Adrenal gland (tissue), 12 donors: ENCODE results near the gene CEBPB. TPM values are rescaled to one million over a fixed set of nuclear protein-coding genes. Genes with fewer than 3 reads are reported as not detected.

Source experiments
- DNase-seq, 7 donors: peaks; one replicate each; pipeline ENCODE4 v3.0.0-alpha.2; 2019 to 2020
- H3K27ac ChIP-seq, 5 donors: fragments of 200-600 bp; sonication (generic) in 4 of 5; 1 replicate in 3 of 5; 2 replicates in 2 of 5; pipeline versions ENCODE4 v1.5.1 to v1.8.0; 2016 to 2020; ENCODE audit warnings: mild to moderate bottlenecking in 1 of 5
- H3K27me3 ChIP-seq: fragments of 200-600 bp; 2 replicates; pipeline ENCODE4 v1.8.0; 2021
- H3K36me3 ChIP-seq, 2 donors: fragments of 200-600 bp; replicated peaks in 1 of 2; 1 replicate in 1 of 2; 2 replicates in 1 of 2; pipeline versions ENCODE4 v1.5.1 to v1.8.0; 2018 to 2022
- H3K4me1 ChIP-seq, 2 donors: fragments of 200-600 bp; replicated peaks in 1 of 2; 1 replicate in 1 of 2; 2 replicates in 1 of 2; pipeline versions ENCODE4 v1.5.1 to v1.8.0; 2018 to 2021
- H3K4me3 ChIP-seq, 4 donors: fragments of 200-600 bp; sonication (generic) in 3 of 4; one replicate each; pipeline ENCODE4 v1.5.1; 2016 to 2018
- H3K9me3 ChIP-seq, 3 donors: fragments of 200-600 bp; sonication (generic) in 1 of 3; replicated peaks in 1 of 3; 1 replicate in 2 of 3; 2 replicates in 1 of 3; pipeline versions ENCODE4 v1.5.1 to v1.8.0; 2016 to 2021
- POLR2A ChIP-seq, 2 donors: fragments of 450-650 bp; IDR thresholded peaks; one replicate each; pipeline ENCODE4 v1.6.1; 2017; ENCODE audit warnings: antibody characterized with exemption in 2 of 2, mild to moderate bottlenecking in 2 of 2, moderate library complexity in 1 of 2
- WGBS, 4 donors: extraction: QIAGEN DNeasy Blood & Tissue Kit in 2 of 4; methylation state at CpG; one replicate each; pipeline versions ENCODE4 v1.1.5 to v1.1.7; 2013 to 2017; 5-methylcytosine and 5-hydroxymethylcytosine counted together
- intact Hi-C, 2 donors: fragments of 100-400 bp; cut with DNase I; formaldehyde crosslinking; loops; one replicate each; pipeline versions ENCODE4 v1.14.1 to v1.15.0; 2022 to 2023
- polyA plus RNA-seq, 3 donors: library from polyadenylated mRNA; stranded (reverse); fragments of 200-250 nt in 2 of 3; fragments of 350-450 nt in 1 of 3; fragmentation: Illumina TruSeq in 1 of 3; extraction: RNeasy Lipid Tissue Mini Kit (QIAGEN cat#74804) in 1 of 3; gene quantifications; one replicate each; pipeline ENCODE4 v1.2.3, GENCODE V29; 2013 to 2014
- total RNA-seq, 9 donors: library from RNA; depleted of rRNA in 4 of 9; stranded (reverse); fragments of >200 nt in 4 of 9; fragments of 120-200 nt in 1 of 9; fragmentation: NEBNext Ultra II Directional in 1 of 9; extraction: Animal tissue kit (Norgen Biotek cat#: 25700) in 1 of 9; gene quantifications; one replicate each; pipeline versions ENCODE4 v1.1.0 to v1.2.4, GENCODE V29; 2013 to 2023
- TF ChIP-seq, protein P1 (sequence below), 6 experiments: fragments of 450-650 bp in 4 of 6; fragments of 200-600 bp in 2 of 6; sonication (generic) in 1 of 6; IDR thresholded peaks; 1 replicate in 5 of 6; 2 replicates in 1 of 6; pipeline versions ENCODE4 v1.5.1 to v1.8.0; 2016 to 2021; ENCODE audit warnings: antibody characterized with exemption in 6 of 6, mild to moderate bottlenecking in 2 of 6, moderate library complexity in 1 of 6
- donor health status: healthy with polysubstance abuse.
- donor health status: Bipolar disorder and iron deficiency.
- donor health status: DM: yes; HTN: yes; CAD: no.
- donor health status: DM: no; HTN: no; CAD: no.
- donor health status: DM: no; HTN: no; CAD: no.
- donor health status: DM: yes; HTN: yes; CAD: no.

The CEBPB gene
- total and polyA plus RNA-seq, 12 donors: 14.9 to 272 (median 207) TPM

DNA sequence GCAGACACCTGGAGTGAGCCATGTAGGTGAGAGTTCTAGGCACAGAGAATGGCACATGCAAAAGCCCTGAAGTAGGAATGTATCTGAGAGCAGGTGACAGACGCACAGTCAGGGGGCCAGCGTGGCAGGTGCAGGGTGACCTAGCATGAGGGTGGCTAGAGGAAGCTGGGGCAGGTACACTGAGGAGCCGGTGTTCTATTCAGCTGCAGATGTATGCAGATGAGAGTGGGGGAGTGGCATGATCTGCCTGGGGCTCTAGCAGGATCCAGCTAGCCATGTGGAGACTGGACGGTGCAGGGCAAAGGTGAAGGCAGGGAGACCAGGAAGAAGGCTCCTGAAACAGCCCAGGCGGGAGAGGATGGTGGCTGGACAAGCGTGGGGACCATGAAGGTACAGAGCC is 47.8 kb upstream of the CEBPB start:
- H3K27me3 ChIP-seq: no peaks in the 10 kb centered on the region
- TF ChIP-seq, protein P1, sequence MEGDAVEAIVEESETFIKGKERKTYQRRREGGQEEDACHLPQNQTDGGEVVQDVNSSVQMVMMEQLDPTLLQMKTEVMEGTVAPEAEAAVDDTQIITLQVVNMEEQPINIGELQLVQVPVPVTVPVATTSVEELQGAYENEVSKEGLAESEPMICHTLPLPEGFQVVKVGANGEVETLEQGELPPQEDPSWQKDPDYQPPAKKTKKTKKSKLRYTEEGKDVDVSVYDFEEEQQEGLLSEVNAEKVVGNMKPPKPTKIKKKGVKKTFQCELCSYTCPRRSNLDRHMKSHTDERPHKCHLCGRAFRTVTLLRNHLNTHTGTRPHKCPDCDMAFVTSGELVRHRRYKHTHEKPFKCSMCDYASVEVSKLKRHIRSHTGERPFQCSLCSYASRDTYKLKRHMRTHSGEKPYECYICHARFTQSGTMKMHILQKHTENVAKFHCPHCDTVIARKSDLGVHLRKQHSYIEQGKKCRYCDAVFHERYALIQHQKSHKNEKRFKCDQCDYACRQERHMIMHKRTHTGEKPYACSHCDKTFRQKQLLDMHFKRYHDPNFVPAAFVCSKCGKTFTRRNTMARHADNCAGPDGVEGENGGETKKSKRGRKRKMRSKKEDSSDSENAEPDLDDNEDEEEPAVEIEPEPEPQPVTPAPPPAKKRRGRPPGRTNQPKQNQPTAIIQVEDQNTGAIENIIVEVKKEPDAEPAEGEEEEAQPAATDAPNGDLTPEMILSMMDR (IDR thresholded peaks at IDR 0.05): no peak
- no peak for TF ChIP-seq POLR2A (IDR thresholded peaks at IDR 0.05)
- no peak for DNase-seq
- intact Hi-C loops: no loop called here
- no peak overlapping the region for H3K4me3 ChIP-seq
- no peaks in the 10 kb centered on the region for H3K9me3 ChIP-seq
- peaks cover 20 to 57% of the 10 kb centered on the region in 2 donors for H3K4me1 ChIP-seq
- H3K27ac ChIP-seq: peak overlapping the region in 1 of 5 donors; percentile 3
- peaks cover 0 to 24% of the 10 kb centered on the region in 2 donors for H3K36me3 ChIP-seq
- 88 to 92% (median 91%) methylated on average over 6 of the region's 6 CpGs for WGBS, 4 donors

DNA sequence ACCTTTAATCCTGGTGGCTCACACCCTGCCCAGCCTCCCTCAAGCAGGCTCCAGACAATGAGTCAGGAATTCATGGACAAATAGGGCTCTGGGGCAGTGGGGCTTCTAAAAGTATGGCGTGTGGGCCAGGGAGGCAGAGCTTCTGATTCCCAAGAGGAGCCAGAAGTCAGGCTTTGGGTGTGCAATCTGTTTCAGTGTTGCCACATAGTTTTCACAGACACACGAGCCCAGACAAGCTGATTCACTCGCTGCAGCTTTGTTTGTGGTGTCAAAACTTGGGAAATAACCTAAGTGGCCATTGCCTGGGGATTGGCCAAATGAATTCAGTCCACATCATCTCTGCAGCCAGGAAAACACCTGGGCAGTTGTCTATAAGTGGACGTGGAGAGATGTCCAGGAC is 46.3 kb upstream of the CEBPB start:
- peak overlapping the region in 4 of 5 donors; percentile 45 to 76 (median 69) for H3K27ac ChIP-seq
- peaks cover 8 to 41% of the 10 kb centered on the region in 2 donors for H3K4me1 ChIP-seq
- 30 to 47% (median 41%) methylated on average over 4 of the region's 4 CpGs for WGBS, 4 donors
- peaks cover 0 to 24% of the 10 kb centered on the region in 2 donors for H3K36me3 ChIP-seq
- no peaks in the 10 kb centered on the region for H3K27me3 ChIP-seq
- TF ChIP-seq, protein P1 (IDR thresholded peaks at IDR 0.05): no peak
- no peak for TF ChIP-seq POLR2A (IDR thresholded peaks at IDR 0.05)
- no peak overlapping the region for H3K4me3 ChIP-seq
- intact Hi-C loops: no loop called here
- peak in 6 of 7 donors; percentile 75 to 89 (median 84) for DNase-seq
- H3K9me3 ChIP-seq: no peaks in the 10 kb centered on the region

- Histone ChIP-seq H3K36me3 (peaks cover 0 to 24% of the 10 kb centered on the region in 2 donors), H3K4me1 (peaks cover 4 to 44% of the 10 kb centered on the region in 2 donors), H3K27me3 (no peaks in the 10 kb centered on the region), H3K9me3 (no peaks in the 10 kb centered on the region), H3K27ac (peak overlapping the region in 2 of 5 donors; percentile 3 to 69), H3K4me3 (no peak overlapping the region)
- 89 to 95% (median 93%) methylated on average over 6 of the region's 6 CpGs for WGBS, 4 donors
- intact Hi-C loops: no loop called here
- TF ChIP-seq, protein P1 (IDR thresholded peaks at IDR 0.05): no peak
- no peak for TF ChIP-seq POLR2A (IDR thresholded peaks at IDR 0.05)
- DNase-seq: no peak
Observed at GRCh38 chr20:50145566-50145965, 45.1 kb upstream of the CEBPB start.

DNA sequence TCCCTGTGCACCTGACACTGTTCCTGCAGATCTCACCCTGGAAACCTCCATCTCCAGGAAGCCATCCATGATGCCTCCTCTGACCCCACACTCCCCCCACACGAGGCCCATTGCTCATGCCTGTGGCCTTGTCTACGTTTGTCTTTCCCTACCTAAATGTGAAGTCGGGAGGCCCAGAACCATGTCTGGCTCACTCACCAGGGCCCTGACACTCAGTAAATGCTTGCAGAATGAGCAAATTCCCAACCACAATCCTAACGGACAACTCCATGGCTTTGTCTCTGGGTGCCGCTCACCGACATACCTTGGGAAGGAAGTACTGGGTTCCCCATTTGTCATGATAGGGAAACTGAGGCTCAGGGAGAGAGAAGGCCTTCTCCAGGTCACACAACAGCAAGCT is 44.4 kb upstream of the CEBPB start:
- H3K9me3 ChIP-seq: no peaks in the 10 kb centered on the region
- TF ChIP-seq, protein P1 (IDR thresholded peaks at IDR 0.05): no peak
- TF ChIP-seq POLR2A (IDR thresholded peaks at IDR 0.05): no peak
- H3K4me3 ChIP-seq: no peak overlapping the region
- peak overlapping the region in 4 of 5 donors; percentile 5 to 87 (median 54) for H3K27ac ChIP-seq
- H3K27me3 ChIP-seq: no peaks in the 10 kb centered on the region
- intact Hi-C loops: no loop called here
- H3K36me3 ChIP-seq: peaks cover 0 to 23% of the 10 kb centered on the region in 2 donors
- DNase-seq: no peak
- WGBS, 4 donors: 53 to 64% (median 61%) methylated on average over 6 of the region's 6 CpGs
- H3K4me1 ChIP-seq: peaks cover 11 to 51% of the 10 kb centered on the region in 2 donors
